Smooth muscle cell (in vitro differentiated cells): ENCODE data around the gene TSNAX. TPM values are rescaled to one million over a fixed set of nuclear protein-coding genes. Genes with fewer than 3 reads are reported as not detected.
A peak's percentile ranks its signal among the peaks of the same experiment; 100 is the strongest.

Source experiments
- DNase-seq: peaks from one replicate; lab custom pipeline; 2025; ENCODE audit not compliant: unreplicated experiment; lab: John Stamatoyannopoulos, UW
- H2AFZ ChIP-seq: fragments of 200-600 bp; sonication (generic); 2 replicates; pipeline ENCODE4 v1.6.0; 2016; ENCODE audit warnings: antibody characterized with exemption, low read depth, mild to moderate bottlenecking
- H3F3A ChIP-seq: fragments of 200-600 bp; sonication (generic); 2 replicates; pipeline ENCODE4 v1.6.0; 2017; ENCODE audit warnings: antibody characterized with exemption, low read depth
- H3K27ac ChIP-seq: fragments of 200-600 bp; sonication (generic); 2 replicates; pipeline ENCODE4 v1.5.1; 2016; ENCODE audit warnings: low read depth, mild to moderate bottlenecking
- H3K27me3 ChIP-seq: fragments of 200-600 bp; sonication (generic); 2 replicates; pipeline ENCODE4 v1.6.1; 2016; ENCODE audit warnings: low read depth, mild to moderate bottlenecking
- H3K36me3 ChIP-seq: fragments of 200-600 bp; sonication (generic); 2 replicates; pipeline ENCODE4 v1.5.1; 2016; ENCODE audit warnings: low read depth
- H3K4me1 ChIP-seq: fragments of 200-600 bp; sonication (generic); 2 replicates; pipeline ENCODE4 v1.5.1; 2016; ENCODE audit warnings: low read depth
- H3K4me2 ChIP-seq: fragments of 200-600 bp; sonication (generic); 2 replicates; pipeline ENCODE4 v1.6.0; 2016; ENCODE audit warnings: mild to moderate bottlenecking
- H3K4me3 ChIP-seq: fragments of 200-600 bp; sonication (generic); 2 replicates; pipeline ENCODE4 v1.5.1; 2016; ENCODE audit warnings: mild to moderate bottlenecking
- H3K79me2 ChIP-seq: fragments of 200-600 bp; sonication (generic); 2 replicates; pipeline ENCODE4 v1.6.0; 2016; ENCODE audit warnings: low read depth, mild to moderate bottlenecking
- H3K9ac ChIP-seq: fragments of 200-600 bp; sonication (generic); 2 replicates; pipeline ENCODE4 v1.6.0; 2016; ENCODE audit warnings: low read depth
- H3K9me3 ChIP-seq: fragments of 200-600 bp; sonication (generic); replicated peaks from 2 replicates; pipeline ENCODE4 v1.5.1; 2016; ENCODE audit warnings: low read depth
- H4K20me1 ChIP-seq: fragments of 200-600 bp; sonication (generic); 2 replicates; pipeline ENCODE4 v1.6.0; 2016; ENCODE audit warnings: low read depth
- WGBS: methylation state at CpG from one replicate; pipeline ENCODE4 v1.1.7; 2016; ENCODE audit warnings: low lambda C conversion rate; 5-methylcytosine and 5-hydroxymethylcytosine counted together
- polyA plus RNA-seq: library from polyadenylated mRNA; unstranded; fragments of >200 nt; fragmentation: Nextera tagmentation; extraction: Ambion mirVana; gene quantifications from 2 replicates; pipeline ENCODE4 v1.2.1, GENCODE V29; 2016
- total RNA-seq: library from RNA; depleted of rRNA; stranded (reverse); fragments of >200 nt; gene quantifications from 2 replicates; pipeline ENCODE4 v1.2.3, GENCODE V29; 2014
- TF ChIP-seq, protein P1 (sequence below): fragments of 200-600 bp; sonication (generic); IDR thresholded peaks from 2 replicates; pipeline ENCODE4 v1.5.1; 2017; ENCODE audit warnings: borderline replicate concordance, mild to moderate bottlenecking, antibody characterized with exemption; ENCODE audit not compliant: insufficient read depth, poor library complexity, severe bottlenecking

The TSNAX gene
- total and polyA plus RNA-seq, 2 experiments from 2014 or later, result 22.6 to 36.5 TPM

DNA sequence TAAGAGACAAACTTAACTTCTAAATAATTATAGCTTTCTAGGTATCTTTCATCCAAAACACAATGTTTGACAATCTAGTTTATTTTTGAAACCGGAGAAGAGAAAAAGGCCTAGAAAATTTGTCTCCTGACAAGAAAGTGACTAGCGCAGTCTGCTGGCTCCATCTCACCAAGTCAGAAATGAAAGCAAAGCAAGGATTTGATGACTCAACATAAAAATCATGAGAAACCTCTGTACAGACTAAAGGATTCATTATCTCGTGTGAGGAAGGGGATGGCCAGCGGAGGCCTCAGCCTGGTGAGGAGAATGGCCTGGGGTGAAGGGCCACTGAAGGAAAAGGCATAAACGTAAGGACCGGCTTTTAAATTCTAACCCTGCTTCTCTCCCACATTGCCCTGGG lies 20.0 kb upstream of the TSNAX start:
- Histone ChIP-seq H3K9ac (peak overlapping the region; percentile 36), H2AFZ (peak overlapping the region; percentile 74), H3K9me3 (no peaks in the 10 kb centered on the region), H3K27ac (peak overlapping the region; percentile 79), H3K4me1 (peaks cover 8% of the 10 kb centered on the region), H3F3A (peaks cover 3% of the 10 kb centered on the region), H3K79me2 (no peaks in the 10 kb centered on the region), H3K27me3 (no peaks in the 10 kb centered on the region), H3K4me2 (peak overlapping the region; percentile 54), H3K4me3 (no peak overlapping the region), H4K20me1 (no peaks in the 10 kb centered on the region), H3K36me3 (no peaks in the 10 kb centered on the region)
- TF ChIP-seq, protein P1, sequence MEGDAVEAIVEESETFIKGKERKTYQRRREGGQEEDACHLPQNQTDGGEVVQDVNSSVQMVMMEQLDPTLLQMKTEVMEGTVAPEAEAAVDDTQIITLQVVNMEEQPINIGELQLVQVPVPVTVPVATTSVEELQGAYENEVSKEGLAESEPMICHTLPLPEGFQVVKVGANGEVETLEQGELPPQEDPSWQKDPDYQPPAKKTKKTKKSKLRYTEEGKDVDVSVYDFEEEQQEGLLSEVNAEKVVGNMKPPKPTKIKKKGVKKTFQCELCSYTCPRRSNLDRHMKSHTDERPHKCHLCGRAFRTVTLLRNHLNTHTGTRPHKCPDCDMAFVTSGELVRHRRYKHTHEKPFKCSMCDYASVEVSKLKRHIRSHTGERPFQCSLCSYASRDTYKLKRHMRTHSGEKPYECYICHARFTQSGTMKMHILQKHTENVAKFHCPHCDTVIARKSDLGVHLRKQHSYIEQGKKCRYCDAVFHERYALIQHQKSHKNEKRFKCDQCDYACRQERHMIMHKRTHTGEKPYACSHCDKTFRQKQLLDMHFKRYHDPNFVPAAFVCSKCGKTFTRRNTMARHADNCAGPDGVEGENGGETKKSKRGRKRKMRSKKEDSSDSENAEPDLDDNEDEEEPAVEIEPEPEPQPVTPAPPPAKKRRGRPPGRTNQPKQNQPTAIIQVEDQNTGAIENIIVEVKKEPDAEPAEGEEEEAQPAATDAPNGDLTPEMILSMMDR, result no peak
- DNase-seq, result no peak
- WGBS, result 45% methylated on average over 6 of the region's 6 CpGs

DNA sequence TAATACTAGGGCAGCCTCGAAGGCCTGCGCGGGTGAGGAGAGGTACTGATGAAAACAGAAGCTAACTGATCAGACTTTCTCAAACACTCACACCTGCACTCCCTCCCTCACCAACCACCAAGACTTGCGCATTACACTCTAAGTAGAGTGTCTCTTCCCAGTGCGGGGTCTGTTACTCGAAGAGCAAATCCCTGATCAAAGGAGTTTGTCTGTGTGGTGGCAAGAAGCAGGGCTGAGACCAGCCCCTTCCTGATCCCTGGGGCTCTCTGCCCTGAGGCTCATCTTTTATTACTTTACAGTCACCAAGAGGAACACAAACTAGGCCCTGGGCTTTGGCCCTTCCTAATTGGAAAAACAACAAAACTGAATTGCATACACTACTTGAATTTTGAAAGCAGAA lies 19.5 kb upstream of the TSNAX start:
- Histone ChIP-seq H2AFZ (peak overlapping the region; percentile 74), H3K9me3 (no peaks in the 10 kb centered on the region), H3K4me3 (no peak overlapping the region), H3F3A (peaks cover 3% of the 10 kb centered on the region), H3K9ac (peak overlapping the region; percentile 36), H3K4me2 (peak overlapping the region; percentile 54), H3K79me2 (no peaks in the 10 kb centered on the region), H3K27me3 (no peaks in the 10 kb centered on the region), H3K36me3 (no peaks in the 10 kb centered on the region), H3K4me1 (peaks cover 8% of the 10 kb centered on the region), H4K20me1 (no peaks in the 10 kb centered on the region), H3K27ac (peak overlapping the region; percentile 79)
- 39% methylated on average over 6 of the region's 6 CpGs for WGBS
- no peak for DNase-seq
- TF ChIP-seq, protein P1, result no peak

GRCh38 chr1:231512147-231512698 lies 16.2 kb upstream of the TSNAX start:
- WGBS, result 55% methylated on average over 2 of the region's 2 CpGs
- no peak for DNase-seq
- H3K4me1 ChIP-seq, result peaks cover 8% of the 10 kb centered on the region
- peak overlapping the region; percentile 87 for H3K27ac ChIP-seq
- H3K4me2 ChIP-seq, result no peak overlapping the region
- no peaks in the 10 kb centered on the region for H3K36me3 ChIP-seq
- H3K27me3 ChIP-seq, result no peaks in the 10 kb centered on the region
- H3K9ac ChIP-seq, result peak overlapping the region; percentile 49
- H3F3A ChIP-seq, result no peaks in the 10 kb centered on the region
- H3K79me2 ChIP-seq, result no peaks in the 10 kb centered on the region
- no peaks in the 10 kb centered on the region for H3K9me3 ChIP-seq
- H4K20me1 ChIP-seq, result no peaks in the 10 kb centered on the region
- no peak overlapping the region for H2AFZ ChIP-seq
- H3K4me3 ChIP-seq, result no peak overlapping the region
- TF ChIP-seq, protein P1, result no peak

DNA sequence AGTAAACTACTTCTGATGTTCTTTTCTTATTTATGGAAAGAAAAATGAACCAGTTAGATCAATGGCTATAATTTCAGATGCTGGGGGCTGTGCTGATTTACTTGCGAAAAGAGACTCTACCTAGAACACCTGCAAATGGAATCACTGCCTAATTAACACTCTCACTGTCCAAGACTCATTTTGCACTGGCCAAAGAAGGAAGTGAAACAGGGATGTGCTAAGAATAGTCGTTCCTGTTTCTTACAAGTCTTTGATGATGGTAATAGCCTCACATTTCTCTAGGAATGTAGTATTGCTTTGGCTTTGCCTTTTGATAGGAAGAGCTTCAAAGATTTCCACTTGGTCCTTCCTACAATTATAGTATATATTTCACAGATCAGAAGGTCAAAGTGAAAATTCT lies 12.7 kb upstream of the TSNAX start:
- no peaks in the 10 kb centered on the region for H3K4me1 ChIP-seq
- H3K4me2 ChIP-seq, result no peak overlapping the region
- no peaks in the 10 kb centered on the region for H3K79me2 ChIP-seq
- H3F3A ChIP-seq, result no peaks in the 10 kb centered on the region
- no peak for DNase-seq
- H3K4me3 ChIP-seq, result no peak overlapping the region
- no peaks in the 10 kb centered on the region for H3K27me3 ChIP-seq
- no peak overlapping the region for H3K27ac ChIP-seq
- no peak overlapping the region for H3K9ac ChIP-seq
- 75% methylated on average over 2 of the region's 2 CpGs for WGBS
- H3K9me3 ChIP-seq, result no peaks in the 10 kb centered on the region
- TF ChIP-seq, protein P1, result no peak
- no peak overlapping the region for H2AFZ ChIP-seq
- no peaks in the 10 kb centered on the region for H3K36me3 ChIP-seq
- H4K20me1 ChIP-seq, result no peaks in the 10 kb centered on the region
